HG03520 (cell line): Measurements from ENCODE around the gene RBM10.
A peak's percentile ranks its signal among the peaks of the same experiment; 100 is the strongest.
"Not testable (repeated sequence)": the region's sequence is repeated elsewhere in the genome, so short reads cannot be mapped to it uniquely, and the experiment has no call there.

Source experiments
- ATAC-seq: cut with Tn5 transposase; IDR thresholded peaks from one replicate; pipeline ENCODE4 v1.9.1; 2021; ENCODE audit warnings: mild to moderate bottlenecking, moderate library complexity; ENCODE audit not compliant: unreplicated experiment

RBM10 gene

GRCh38 chrX:47144626-47145394 is at the start of gene RBM10, which contains the start of gene NDUFB11:
TSS of gene RBM10 (plus strand) at chrX:47145221. CDS start at chrX:47147482, 2,261 bp downstream.
TSS of gene NDUFB11 (minus strand) at chrX:47144702. CDS start at chrX:47144679, 23 bp downstream.
- peak; percentile 87 for ATAC-seq

- no peak for ATAC-seq
Measured at GRCh38 chrX:47097018-47097417, 48.0 kb upstream of the RBM10 start.

- no peak for ATAC-seq
Measured at GRCh38 chrX:47098338-47099094, 46.5 kb upstream of the RBM10 start.

- no peak for ATAC-seq
Measured at GRCh38 chrX:47101206-47101605, 43.8 kb upstream of the RBM10 start.

DNA sequence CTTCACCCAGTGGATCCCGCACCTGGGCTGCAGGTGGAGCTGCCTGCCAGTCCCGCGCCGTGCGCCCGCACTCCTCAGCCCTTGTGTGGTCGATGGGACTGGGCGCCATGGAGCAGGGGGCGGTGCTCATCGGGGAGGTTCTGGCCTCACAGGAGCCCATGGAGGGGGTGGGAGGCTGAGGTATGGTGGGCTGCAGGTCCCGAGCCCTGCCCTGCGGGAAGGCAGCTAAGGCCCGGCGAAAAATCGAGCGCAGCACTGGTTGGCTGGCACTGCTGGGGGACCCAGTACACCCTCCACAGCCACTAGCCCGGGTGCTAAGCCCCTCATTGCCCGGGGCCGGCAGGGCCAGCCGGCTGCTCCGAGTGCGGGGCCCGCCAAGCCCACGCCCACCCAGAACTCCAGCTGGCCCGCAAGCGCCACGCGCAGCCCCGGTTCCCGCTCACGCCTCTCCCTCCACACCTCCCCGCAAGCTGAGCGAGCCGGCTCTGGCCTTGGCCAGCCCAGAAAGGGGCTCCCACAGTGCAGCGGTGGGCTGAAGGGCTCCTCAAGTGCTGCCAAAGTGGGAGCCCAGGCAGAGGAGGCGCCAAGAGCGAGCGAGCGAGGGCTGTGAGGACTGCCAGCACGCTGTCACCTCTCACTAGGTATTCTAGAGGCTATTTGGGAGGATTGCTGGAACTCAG is 33.9 kb upstream of the RBM10 start:
- ATAC-seq = not testable (repeated sequence)

DNA sequence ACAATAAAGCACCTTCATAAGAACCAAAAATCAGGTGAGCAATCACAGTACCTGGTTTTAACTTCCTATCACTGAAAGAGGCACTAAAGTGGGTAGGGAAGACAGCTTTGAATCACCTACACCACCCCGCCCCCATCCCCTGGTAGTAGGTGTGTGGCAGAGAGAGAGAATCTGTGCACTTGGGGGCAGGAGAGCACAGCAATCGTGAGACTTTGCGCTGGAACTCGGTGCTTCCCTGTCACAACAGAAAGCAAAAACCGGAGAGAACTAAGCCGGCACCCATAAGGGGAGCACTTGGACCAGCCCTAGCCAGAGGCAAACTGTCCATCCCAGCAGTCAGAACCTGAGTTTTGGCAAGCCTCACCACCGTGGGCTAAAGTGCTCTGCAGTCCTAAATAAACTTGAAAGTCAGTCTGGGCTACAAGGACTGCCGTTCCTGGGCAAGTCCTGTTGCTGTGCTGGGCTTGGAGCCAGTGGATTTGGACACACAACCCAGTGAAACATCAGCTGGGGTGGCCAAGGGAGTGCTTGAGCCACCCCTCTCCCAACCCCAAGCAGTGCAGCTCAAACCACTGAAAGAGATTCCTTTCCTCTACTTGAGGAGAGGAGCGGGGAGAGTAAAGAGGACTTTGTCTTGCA is 32.6 kb upstream of the RBM10 start:
- ATAC-seq = no peak

- not testable (repeated sequence) for ATAC-seq
Measured at GRCh38 chrX:47116551-47117110, 28.4 kb upstream of the RBM10 start.

DNA sequence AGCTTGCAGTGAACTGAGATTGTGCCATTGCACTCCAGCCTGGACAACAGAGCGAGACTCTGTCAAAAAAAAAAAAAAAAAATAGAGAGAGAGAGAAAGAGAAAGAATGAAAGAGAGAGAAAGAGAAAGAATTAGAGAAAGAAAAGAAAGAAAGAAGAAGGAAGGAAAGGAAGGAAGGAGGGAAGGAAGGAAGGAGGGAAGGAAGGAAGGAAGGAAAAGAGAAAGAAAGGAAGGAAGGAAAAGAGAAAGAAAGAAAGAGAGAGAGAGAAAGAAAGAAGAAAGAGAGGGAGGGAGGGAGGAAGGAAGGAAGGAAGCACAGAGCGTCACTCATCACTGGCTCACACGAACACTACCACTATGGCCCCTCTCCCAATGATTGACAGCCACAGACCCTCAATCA is 20.6 kb upstream of the RBM10 start:
- ATAC-seq = not testable (repeated sequence)

- ATAC-seq = peak; percentile 92
Measured at GRCh38 chrX:47129157-47129898, 15.7 kb upstream of the RBM10 start.

DNA sequence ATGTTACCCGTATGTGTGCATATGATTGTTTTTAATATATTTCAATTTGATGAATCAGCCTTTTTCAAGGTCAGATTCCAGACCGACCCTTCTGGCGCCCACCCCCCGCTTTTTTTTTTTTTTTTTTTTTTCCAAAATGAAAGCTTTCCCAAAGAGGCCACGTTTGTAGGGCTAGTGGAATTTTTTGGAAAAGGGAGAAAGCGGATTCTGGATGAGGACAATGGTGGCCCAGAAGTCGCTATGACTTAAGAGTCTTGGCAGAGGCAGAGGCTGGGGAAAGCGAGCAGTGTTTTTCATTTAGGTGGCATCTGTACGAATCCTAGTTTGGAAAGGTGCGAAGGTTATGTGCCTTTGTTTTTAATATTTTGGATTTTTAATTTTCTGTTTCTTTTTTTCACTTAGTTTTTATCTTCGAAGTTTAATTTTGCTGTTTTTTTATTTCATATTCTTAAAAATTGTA is 15.1 kb upstream of the RBM10 start:
- no peak for ATAC-seq

GRCh38 chrX:47133493-47133892 is 11.5 kb upstream of the RBM10 start:
- ATAC-seq = no peak

GRCh38 chrX:47135650-47136049 is 9.4 kb upstream of the RBM10 start:
- not testable (repeated sequence) for ATAC-seq

- no peak for ATAC-seq
Measured at GRCh38 chrX:47138171-47138570, 6.8 kb upstream of the RBM10 start.

DNA sequence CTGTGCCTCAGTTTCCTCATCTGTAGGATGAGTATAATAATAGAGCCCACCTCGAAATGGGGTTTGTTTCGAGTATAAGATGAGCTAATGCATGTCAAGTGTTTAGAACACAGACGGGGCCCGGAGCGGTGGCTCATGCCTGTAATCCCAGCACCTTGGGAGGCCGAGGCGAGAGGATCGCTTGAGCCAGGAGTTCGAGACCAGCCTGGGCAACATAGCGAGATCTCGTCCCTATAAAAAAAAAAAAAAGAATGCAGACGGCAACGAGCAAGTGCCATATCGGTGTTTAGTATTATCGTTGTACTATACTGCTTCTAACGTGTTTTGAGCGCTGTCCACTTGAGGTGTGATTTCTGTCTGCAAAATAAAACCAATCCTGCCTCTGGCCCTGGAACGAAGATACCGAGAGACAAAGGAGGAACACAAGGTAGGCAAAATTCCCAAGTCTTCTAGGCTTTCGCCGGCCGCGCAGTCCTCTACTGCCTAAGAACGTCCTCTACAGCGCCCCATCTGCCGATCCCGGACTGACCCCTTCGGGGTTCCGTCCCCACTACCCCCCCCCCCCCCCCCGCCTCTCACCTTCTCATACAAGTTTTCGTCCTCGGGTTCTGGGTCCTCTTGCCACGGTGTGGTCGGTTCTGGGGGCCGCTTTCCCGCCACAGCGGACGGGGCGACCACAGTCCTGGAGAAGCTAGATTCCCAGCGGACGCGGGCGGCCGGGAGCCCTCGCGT is 961 bp upstream of the RBM10 start:
- ATAC-seq = no peak

- peak; percentile 4 for ATAC-seq
Measured at GRCh38 chrX:47145395-47146120, 537 bp downstream of the RBM10 start.

GRCh38 chrX:47146121-47146935 is 1.3 kb downstream of the RBM10 start:
- no peak for ATAC-seq

GRCh38 chrX:47146936-47147859 is 2.2 kb downstream of the RBM10 start:
- no peak for ATAC-seq
